Activated CD4-positive, CD25-positive, alpha-beta regulatory T cell treated with anti-CD3 and anti-CD28 coated beads, Interleukin-2, amount 50 U/mL, for 72 hours (primary cell): ENCODE results near the gene ASCL3.
A peak's percentile ranks its signal among the peaks of the same experiment; 100 is the strongest.
"Not testable (repeated sequence)": the region's sequence is repeated elsewhere in the genome, so short reads cannot be mapped to it uniquely, and the experiment has no call there.

Source experiments
- DNase-seq: peaks from one replicate; pipeline ENCODE4 v3.0.0; 2021

The ASCL3 gene

GRCh38 chr11:8947230-8947943 lies 4.6 kb upstream of the ASCL3 start:
- DNase-seq, result no peak

GRCh38 chr11:8941341-8942103 lies 1.3 kb downstream of the ASCL3 start:
- DNase-seq, result no peak

- no peak for DNase-seq
Observed at GRCh38 chr11:8937659-8938058, 5.2 kb downstream of the ASCL3 start.

- DNase-seq, result no peak
Observed at GRCh38 chr11:8937159-8937558, 5.7 kb downstream of the ASCL3 start.

GRCh38 chr11:8935789-8936188 lies 7.0 kb downstream of the ASCL3 start:
- not testable (repeated sequence) for DNase-seq

- DNase-seq, result no peak
Observed at GRCh38 chr11:8934742-8935488, 7.9 kb downstream of the ASCL3 start.

GRCh38 chr11:8933931-8934330 lies 8.9 kb downstream of the ASCL3 start:
- DNase-seq, result no peak

GRCh38 chr11:8932564-8933180 lies 10.1 kb downstream of the ASCL3 start, which contains the start of gene C11orf16:
C11orf16 (minus strand) TSS chr11:8932947; CDS start chr11:8932308, 639 bp downstream.
- DNase-seq, result no peak

GRCh38 chr11:8930456-8931175 lies 12.2 kb downstream of the ASCL3 start:
- no peak for DNase-seq

GRCh38 chr11:8928981-8929615 lies 13.7 kb downstream of the ASCL3 start:
- DNase-seq, result no peak

GRCh38 chr11:8928205-8928604 lies 14.6 kb downstream of the ASCL3 start:
- no peak for DNase-seq

- no peak for DNase-seq
Observed at GRCh38 chr11:8927233-8927632, 15.6 kb downstream of the ASCL3 start.

GRCh38 chr11:8926236-8926635 lies 16.6 kb downstream of the ASCL3 start:
- DNase-seq, result no peak

- DNase-seq, result no peak
Observed at GRCh38 chr11:8925711-8926110, 17.1 kb downstream of the ASCL3 start.

GRCh38 chr11:8922691-8923090 lies 20.1 kb downstream of the ASCL3 start:
- no peak for DNase-seq

- DNase-seq, result no peak
Observed at GRCh38 chr11:8917157-8917825, 25.5 kb downstream of the ASCL3 start.

GRCh38 chr11:8914661-8915018 lies 28.2 kb downstream of the ASCL3 start:
- DNase-seq, result no peak

- DNase-seq, result no peak
Observed at GRCh38 chr11:8913961-8914660, 28.7 kb downstream of the ASCL3 start.

- peak; percentile 77 for DNase-seq
Observed at GRCh38 chr11:8911029-8911823, 31.6 kb downstream of the ASCL3 start, which contains the start of gene AKIP1. AKIP1 (plus strand) TSS chr11:8911189; CDS start chr11:8911450, 261 bp downstream.

GRCh38 chr11:8910649-8911026 lies 32.2 kb downstream of the ASCL3 start:
- DNase-seq, result no peak
